SIG-M5 treated with dmso at 0.1 percent for 504 hours (cell line): ENCODE results near the gene PTPN14.

Source experiments
- DNase-seq: peaks from one replicate; lab custom pipeline; 2025; ENCODE audit not compliant: unreplicated experiment; lab: John Stamatoyannopoulos, UW

Gene PTPN14

GRCh38 chr1:214318956-214319736, 232.3 kb downstream of the PTPN14 start:
- no peak for DNase-seq

GRCh38 chr1:214318356-214318755, 233.0 kb downstream of the PTPN14 start:
- no peak for DNase-seq

- DNase-seq = no peak
These were observed 233.7 kb downstream of the PTPN14 start for GRCh38 chr1:214317734-214318133.

- DNase-seq = no peak
These were observed 234.1 kb downstream of the PTPN14 start for GRCh38 chr1:214317300-214317699.

- no peak for DNase-seq
These were observed 234.8 kb downstream of the PTPN14 start for GRCh38 chr1:214316593-214316992.

GRCh38 chr1:214314178-214314843, 237.1 kb downstream of the PTPN14 start:
- no peak for DNase-seq

- DNase-seq = no peak
These were observed 238.8 kb downstream of the PTPN14 start for GRCh38 chr1:214312530-214313051.

GRCh38 chr1:214310777-214311690, 240.4 kb downstream of the PTPN14 start:
- DNase-seq = no peak

GRCh38 chr1:214310010-214310409, 241.4 kb downstream of the PTPN14 start:
- peak; percentile 65 for DNase-seq

- DNase-seq = no peak
These were observed 245.1 kb downstream of the PTPN14 start for GRCh38 chr1:214306269-214306668.

GRCh38 chr1:214305164-214305751, 246.1 kb downstream of the PTPN14 start:
- no peak for DNase-seq

GRCh38 chr1:214303141-214303930, 248.1 kb downstream of the PTPN14 start:
- no peak for DNase-seq

- DNase-seq = no peak
These were observed 249.9 kb downstream of the PTPN14 start for GRCh38 chr1:214301526-214301925.

GRCh38 chr1:214300149-214300780, 251.1 kb downstream of the PTPN14 start:
- no peak for DNase-seq
